ENCODE data around the gene SNX9.
A peak's percentile ranks its signal among the peaks of the same experiment; 100 is the strongest.

The SNX9 gene

DNA sequence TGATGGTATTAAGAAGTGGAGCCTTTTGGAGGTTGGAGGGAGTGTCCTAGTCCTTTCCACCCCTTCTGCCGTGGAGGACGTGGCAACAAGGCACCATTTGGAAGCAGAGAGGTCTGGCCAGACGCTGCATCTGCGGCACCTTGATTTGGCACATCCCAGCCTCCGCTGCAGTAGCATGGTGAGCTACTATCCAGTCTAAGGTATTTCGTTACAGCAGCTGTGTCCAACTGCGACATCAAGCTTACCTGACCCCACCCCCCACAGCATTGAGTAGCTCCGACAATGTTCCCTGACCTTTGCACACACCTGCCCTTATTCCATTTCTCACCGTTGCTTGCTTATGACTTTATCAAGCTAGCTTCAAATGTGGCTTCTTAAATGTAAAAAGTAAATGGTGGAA lies 128.8 kb downstream of the SNX9 start:
- no peak overlapping the region for H3K4me2 ChIP-seq (ENCODE audit: insufficient read depth, low read length, poor library complexity, severe bottlenecking)
- no peak overlapping the region for H2AFZ ChIP-seq (ENCODE audit: low read length)
- no peak overlapping the region for H2BK5ac ChIP-seq (ENCODE audit: low read length)
- no peak overlapping the region for H4K91ac ChIP-seq (ENCODE audit: low read depth, low read length, poor library complexity)
- no peak overlapping the region for H3K9ac ChIP-seq (ENCODE audit: low read depth, low read length, poor library complexity)
- no peak overlapping the region for H2BK15ac ChIP-seq (ENCODE audit: low read length)
- no peak overlapping the region for H4K8ac ChIP-seq (ENCODE audit: low read depth, low read length)
- H3K27ac ChIP-seq (replicated peaks; ENCODE audit: low read length) = no peak overlapping the region
- no peak for DNase-seq (ENCODE audit: low spot score)
- H3K23ac ChIP-seq (ENCODE audit: low read depth, low read length, poor library complexity) = no peak overlapping the region
- peaks cover 0 to 6% of the 10 kb centered on the region in 2 donors for H3K4me1 ChIP-seq (ENCODE audit: control insufficient read depth in 2 of 2, insufficient read depth in 1 of 2, low read depth in 1 of 2, low read length in 2 of 2)
- H3K36me3 ChIP-seq (replicated peaks in 1 of 2; ENCODE audit: control insufficient read depth in 2 of 2, insufficient read depth in 2 of 2, low read length in 2 of 2) = no peaks in the 10 kb centered on the region
- H3K79me1 ChIP-seq (ENCODE audit: low read depth, low read length) = no peaks in the 10 kb centered on the region
- no peaks in the 10 kb centered on the region for H3K27me3 ChIP-seq (ENCODE audit: control insufficient read depth in 3 of 3, insufficient read depth in 3 of 3, low read depth in 1 of 3, low read length in 3 of 3)
- no peak overlapping the region for H2BK120ac ChIP-seq (ENCODE audit: low read depth, low read length)
- no peak overlapping the region for H3K4ac ChIP-seq (ENCODE audit: low read length)
- H2AK5ac ChIP-seq (ENCODE audit: low read depth, low read length) = no peak overlapping the region
- no peak overlapping the region for H3K18ac ChIP-seq (ENCODE audit: low read length)
- H3K9me3 ChIP-seq (replicated peaks in 1 of 2; ENCODE audit: control insufficient read depth in 2 of 2, insufficient read depth in 1 of 2, low read depth in 1 of 2, low read length in 2 of 2) = peaks cover 0 to 3% of the 10 kb centered on the region in 2 donors
- H2BK12ac ChIP-seq (ENCODE audit: low read length) = no peak overlapping the region
- no peak overlapping the region for H3K14ac ChIP-seq (ENCODE audit: low read length)
- no peak overlapping the region for H3K4me3 ChIP-seq (ENCODE audit: low read length in 2 of 2)
- WGBS, 2 donors (ENCODE audit: extremely low coverage in 2 of 2, insufficient read length in 2 of 2, insufficient replicate concordance in 1 of 2) = no CpG with 5 or more reads among the region's 9 CpGs

GRCh38 chr6:157952861-157953351 lies 129.9 kb downstream of the SNX9 start:
- H3K23ac ChIP-seq (ENCODE audit: low read depth, low read length, poor library complexity) = peak overlapping the region; percentile 65
- no peak overlapping the region for H3K27ac ChIP-seq (replicated peaks; ENCODE audit: low read length)
- H3K27me3 ChIP-seq (ENCODE audit: control insufficient read depth in 3 of 3, insufficient read depth in 3 of 3, low read depth in 1 of 3, low read length in 3 of 3) = no peaks in the 10 kb centered on the region
- H2BK12ac ChIP-seq (ENCODE audit: low read length) = no peak overlapping the region
- no peak overlapping the region for H2AFZ ChIP-seq (ENCODE audit: low read length)
- H4K8ac ChIP-seq (ENCODE audit: low read depth, low read length) = no peak overlapping the region
- no peak overlapping the region for H2BK15ac ChIP-seq (ENCODE audit: low read length)
- no peak overlapping the region for H2BK5ac ChIP-seq (ENCODE audit: low read length)
- peak overlapping the region; percentile 27 for H3K18ac ChIP-seq (ENCODE audit: low read length)
- no peak overlapping the region for H2BK120ac ChIP-seq (ENCODE audit: low read depth, low read length)
- no peak overlapping the region for H3K4me3 ChIP-seq (ENCODE audit: low read length in 2 of 2)
- H3K4me2 ChIP-seq (ENCODE audit: insufficient read depth, low read length, poor library complexity, severe bottlenecking) = no peak overlapping the region
- no peak for DNase-seq (ENCODE audit: low spot score)
- peak overlapping the region; percentile 81 for H2AK5ac ChIP-seq (ENCODE audit: low read depth, low read length)
- H4K91ac ChIP-seq (ENCODE audit: low read depth, low read length, poor library complexity) = no peak overlapping the region
- no peaks in the 10 kb centered on the region for H3K79me1 ChIP-seq (ENCODE audit: low read depth, low read length)
- H3K4me1 ChIP-seq (ENCODE audit: control insufficient read depth in 2 of 2, insufficient read depth in 1 of 2, low read depth in 1 of 2, low read length in 2 of 2) = peaks cover 0 to 6% of the 10 kb centered on the region in 2 donors
- no CpG with 5 or more reads among the region's 7 CpGs for WGBS, 2 donors (ENCODE audit: extremely low coverage in 2 of 2, insufficient read length in 2 of 2, insufficient replicate concordance in 1 of 2)
- peaks cover 0 to 3% of the 10 kb centered on the region in 2 donors for H3K9me3 ChIP-seq (replicated peaks in 1 of 2; ENCODE audit: control insufficient read depth in 2 of 2, insufficient read depth in 1 of 2, low read depth in 1 of 2, low read length in 2 of 2)
- no peaks in the 10 kb centered on the region for H3K36me3 ChIP-seq (replicated peaks in 1 of 2; ENCODE audit: control insufficient read depth in 2 of 2, insufficient read depth in 2 of 2, low read length in 2 of 2)
- H3K9ac ChIP-seq (ENCODE audit: low read depth, low read length, poor library complexity) = no peak overlapping the region
- H3K14ac ChIP-seq (ENCODE audit: low read length) = peak overlapping the region; percentile 17
- H3K4ac ChIP-seq (ENCODE audit: low read length) = no peak overlapping the region

DNA sequence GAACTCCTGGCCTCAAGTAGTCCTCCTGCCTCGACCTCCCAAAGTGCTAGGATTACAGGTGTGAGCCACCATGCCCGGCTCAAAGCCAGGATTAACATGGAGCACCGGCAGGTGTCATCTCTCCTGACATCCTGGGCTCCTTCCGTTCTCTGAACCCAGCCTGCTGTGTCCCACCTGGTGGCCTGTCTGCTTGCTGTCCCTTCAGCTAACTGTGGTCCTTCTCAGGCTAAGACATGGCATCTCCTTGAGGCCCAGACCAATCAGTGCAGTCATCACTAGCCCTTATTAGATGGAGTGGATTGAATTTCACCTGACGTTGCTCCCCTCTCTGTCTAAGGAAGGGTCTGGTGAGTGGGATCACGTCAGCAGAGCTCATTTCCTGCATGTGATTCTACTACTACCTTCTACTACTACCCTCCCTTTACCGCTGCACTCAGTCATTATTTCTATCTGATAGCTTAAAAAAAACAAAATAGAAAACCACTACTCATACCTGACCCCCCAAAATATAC lies 130.6 kb downstream of the SNX9 start:
- WGBS, 2 donors (ENCODE audit: extremely low coverage in 2 of 2, insufficient read length in 2 of 2, insufficient replicate concordance in 1 of 2) = no CpG with 5 or more reads among the region's 7 CpGs
- Histone ChIP-seq H2BK15ac (ENCODE audit: low read length) (no peak overlapping the region), H3K9ac (ENCODE audit: low read depth, low read length, poor library complexity) (no peak overlapping the region), H2AFZ (ENCODE audit: low read length) (peak overlapping the region; percentile 20), H3K14ac (ENCODE audit: low read length) (no peak overlapping the region), H3K4ac (ENCODE audit: low read length) (no peak overlapping the region), H3K18ac (ENCODE audit: low read length) (no peak overlapping the region), H3K27ac (replicated peaks; ENCODE audit: low read length) (no peak overlapping the region), H3K4me3 (ENCODE audit: low read length in 2 of 2) (no peak overlapping the region), H4K8ac (ENCODE audit: low read depth, low read length) (no peak overlapping the region), H3K36me3 (replicated peaks in 1 of 2; ENCODE audit: control insufficient read depth in 2 of 2, insufficient read depth in 2 of 2, low read length in 2 of 2) (no peaks in the 10 kb centered on the region), H2BK12ac (ENCODE audit: low read length) (no peak overlapping the region), H3K23ac (ENCODE audit: low read depth, low read length, poor library complexity) (no peak overlapping the region), H4K91ac (ENCODE audit: low read depth, low read length, poor library complexity) (no peak overlapping the region), H2BK120ac (ENCODE audit: low read depth, low read length) (no peak overlapping the region), H3K9me3 (replicated peaks in 1 of 2; ENCODE audit: control insufficient read depth in 2 of 2, insufficient read depth in 1 of 2, low read depth in 1 of 2, low read length in 2 of 2) (peaks cover 0 to 7% of the 10 kb centered on the region in 2 donors), H3K27me3 (ENCODE audit: control insufficient read depth in 3 of 3, insufficient read depth in 3 of 3, low read depth in 1 of 3, low read length in 3 of 3) (no peaks in the 10 kb centered on the region), H3K4me1 (ENCODE audit: control insufficient read depth in 2 of 2, insufficient read depth in 1 of 2, low read depth in 1 of 2, low read length in 2 of 2) (peaks cover 0 to 6% of the 10 kb centered on the region in 2 donors), H3K4me2 (ENCODE audit: insufficient read depth, low read length, poor library complexity, severe bottlenecking) (no peak overlapping the region), H3K79me1 (ENCODE audit: low read depth, low read length) (no peaks in the 10 kb centered on the region), H2AK5ac (ENCODE audit: low read depth, low read length) (no peak overlapping the region), H2BK5ac (ENCODE audit: low read length) (no peak overlapping the region)
- no peak for DNase-seq (ENCODE audit: low spot score)

GRCh38 chr6:157954150-157955117 lies 131.4 kb downstream of the SNX9 start:
- Histone ChIP-seq H2AFZ (ENCODE audit: low read length) (peak overlapping the region; percentile 77), H3K4me2 (ENCODE audit: insufficient read depth, low read length, poor library complexity, severe bottlenecking) (no peak overlapping the region), H3K9ac (ENCODE audit: low read depth, low read length, poor library complexity) (peak overlapping the region; percentile 4), H2BK12ac (ENCODE audit: low read length) (no peak overlapping the region), H3K79me1 (ENCODE audit: low read depth, low read length) (no peaks in the 10 kb centered on the region), H3K23ac (ENCODE audit: low read depth, low read length, poor library complexity) (no peak overlapping the region), H3K27me3 (ENCODE audit: control insufficient read depth in 3 of 3, insufficient read depth in 3 of 3, low read depth in 1 of 3, low read length in 3 of 3) (no peaks in the 10 kb centered on the region), H3K27ac (replicated peaks; ENCODE audit: low read length) (no peak overlapping the region), H2BK5ac (ENCODE audit: low read length) (no peak overlapping the region), H3K36me3 (replicated peaks in 1 of 2; ENCODE audit: control insufficient read depth in 2 of 2, insufficient read depth in 2 of 2, low read length in 2 of 2) (no peaks in the 10 kb centered on the region), H4K8ac (ENCODE audit: low read depth, low read length) (no peak overlapping the region), H4K91ac (ENCODE audit: low read depth, low read length, poor library complexity) (no peak overlapping the region), H3K4ac (ENCODE audit: low read length) (no peak overlapping the region), H2BK120ac (ENCODE audit: low read depth, low read length) (no peak overlapping the region), H3K14ac (ENCODE audit: low read length) (no peak overlapping the region), H3K9me3 (replicated peaks in 1 of 2; ENCODE audit: control insufficient read depth in 2 of 2, insufficient read depth in 1 of 2, low read depth in 1 of 2, low read length in 2 of 2) (peaks cover 0 to 10% of the 10 kb centered on the region in 2 donors), H3K4me1 (ENCODE audit: control insufficient read depth in 2 of 2, insufficient read depth in 1 of 2, low read depth in 1 of 2, low read length in 2 of 2) (peaks cover 0 to 6% of the 10 kb centered on the region in 2 donors), H3K4me3 (ENCODE audit: low read length in 2 of 2) (no peak overlapping the region), H2BK15ac (ENCODE audit: low read length) (no peak overlapping the region), H2AK5ac (ENCODE audit: low read depth, low read length) (no peak overlapping the region), H3K18ac (ENCODE audit: low read length) (no peak overlapping the region)
- WGBS, 2 donors (ENCODE audit: extremely low coverage in 2 of 2, insufficient read length in 2 of 2, insufficient replicate concordance in 1 of 2) = no CpG with 5 or more reads among the region's 34 CpGs
- DNase-seq (ENCODE audit: low spot score) = no peak

Data from neuronal stem cell (in vitro differentiated cells).